Activated T-cell treated with anti-CD3 and anti-CD28 coated beads, Interleukin-2, amount 50 U/mL, for 24 hours (primary cell): Measurements from ENCODE around the gene NUP54.
A peak's percentile ranks its signal among the peaks of the same experiment; 100 is the strongest.

Experiments used
- DNase-seq: peaks from one replicate; pipeline ENCODE4 v3.0.0-alpha.2; 2020
- H3K27ac Mint-ChIP-seq: 2 replicates; pipeline ENCODE4 v1.8.0; 2020; ENCODE audit warnings: mild to moderate bottlenecking, mixed read lengths
- H3K27me3 Mint-ChIP-seq: 2 replicates; pipeline ENCODE4 v1.8.0; 2020; ENCODE audit warnings: mixed read lengths
- H3K36me3 Mint-ChIP-seq: 2 replicates; pipeline ENCODE4 v1.8.0; 2020; ENCODE audit warnings: low read depth, mixed read lengths
- H3K4me1 Mint-ChIP-seq: 2 replicates; pipeline ENCODE4 v1.8.0; 2020; ENCODE audit warnings: low read depth, mixed read lengths
- H3K4me3 Mint-ChIP-seq: 2 replicates; pipeline ENCODE4 v1.8.0; 2020; ENCODE audit warnings: mild to moderate bottlenecking, moderate library complexity, mixed read lengths
- H3K9me3 Mint-ChIP-seq: 2 replicates; pipeline ENCODE4 v1.8.0; 2020; ENCODE audit warnings: mixed read lengths

NUP54 gene

GRCh38 chr4:76072760-76073159, 75.4 kb downstream of the NUP54 start:
- Mint-ChIP-seq H3K36me3 (no peaks in the 10 kb centered on the region), H3K27me3 (no peaks in the 10 kb centered on the region), H3K9me3 (no peaks in the 10 kb centered on the region), H3K4me3 (no peak overlapping the region), H3K4me1 (peaks cover 1% of the 10 kb centered on the region), H3K27ac (no peak overlapping the region)
- DNase-seq, result no peak

- Mint-ChIP-seq H3K9me3 (no peaks in the 10 kb centered on the region), H3K36me3 (no peaks in the 10 kb centered on the region), H3K4me3 (no peak overlapping the region), H3K4me1 (no peaks in the 10 kb centered on the region), H3K27me3 (no peaks in the 10 kb centered on the region), H3K27ac (no peak overlapping the region)
- DNase-seq, result peak; percentile 68
These were observed 80.4 kb downstream of the NUP54 start for GRCh38 chr4:76067652-76068286.

GRCh38 chr4:76066546-76066945, 81.7 kb downstream of the NUP54 start:
- Mint-ChIP-seq H3K27ac (no peak overlapping the region), H3K36me3 (no peaks in the 10 kb centered on the region), H3K9me3 (no peaks in the 10 kb centered on the region), H3K4me3 (no peak overlapping the region), H3K27me3 (peaks cover 5% of the 10 kb centered on the region), H3K4me1 (peaks cover 6% of the 10 kb centered on the region)
- no peak for DNase-seq
